Measurements from ENCODE around the gene UQCRQ.
A peak's percentile ranks its signal among the peaks of the same experiment; 100 is the strongest.

UQCRQ gene

DNA sequence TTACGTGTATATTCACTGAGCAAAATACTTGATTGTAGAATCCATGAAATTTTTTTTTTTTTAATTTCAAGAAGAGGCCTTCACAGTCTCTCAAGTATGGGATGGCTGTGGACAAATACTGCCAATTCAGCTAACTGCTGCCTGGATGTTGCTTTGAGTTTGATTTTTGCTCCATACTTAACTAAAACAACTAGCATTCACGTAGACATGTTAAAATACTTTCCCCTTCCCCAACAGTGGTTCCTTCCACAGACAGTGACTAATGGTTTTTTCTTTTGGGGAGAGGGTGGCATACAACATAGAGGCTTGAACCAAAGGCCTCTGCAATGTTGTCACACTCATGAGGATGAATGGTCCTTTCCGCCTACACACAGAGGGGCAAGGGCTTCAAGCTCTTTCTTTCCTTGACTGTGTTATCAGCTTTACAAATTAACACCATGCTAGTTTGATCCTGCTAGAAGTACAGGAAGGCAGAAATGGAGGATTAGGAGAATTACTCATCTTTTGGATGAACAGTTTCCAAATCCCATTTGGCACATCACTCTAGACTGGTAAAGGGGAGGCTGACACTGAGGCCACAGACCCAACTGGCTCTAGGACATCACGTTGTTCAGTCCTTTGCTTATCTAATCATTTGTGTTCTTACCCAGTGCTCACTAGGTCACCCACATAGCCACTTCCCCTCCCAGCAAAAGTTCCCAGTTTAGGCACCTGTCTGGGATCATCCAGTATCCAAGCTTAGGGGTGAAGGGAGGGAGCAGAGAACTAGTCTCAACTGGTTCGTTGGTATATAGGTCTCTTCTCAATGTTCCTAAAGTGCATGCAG lies 5.2 kb downstream of the UQCRQ start:
- DNase-seq: no peak

DNA sequence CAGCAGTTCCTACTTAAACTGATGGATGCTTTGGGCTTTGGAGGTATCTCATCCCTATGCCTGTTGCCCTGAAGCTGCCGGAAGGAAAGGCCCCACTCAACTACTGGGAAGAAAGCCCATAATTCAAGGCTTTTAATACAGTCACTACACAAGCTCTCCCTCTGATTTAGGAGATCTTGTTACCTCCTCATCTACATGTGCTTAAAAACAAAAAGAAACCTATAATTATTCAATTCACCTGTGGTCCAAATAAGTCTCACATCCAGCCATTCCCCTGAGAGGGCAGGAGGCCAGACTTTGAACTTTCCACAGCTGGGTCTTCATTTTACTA lies 6.3 kb downstream of the UQCRQ start:
- no peak for DNase-seq

DNA sequence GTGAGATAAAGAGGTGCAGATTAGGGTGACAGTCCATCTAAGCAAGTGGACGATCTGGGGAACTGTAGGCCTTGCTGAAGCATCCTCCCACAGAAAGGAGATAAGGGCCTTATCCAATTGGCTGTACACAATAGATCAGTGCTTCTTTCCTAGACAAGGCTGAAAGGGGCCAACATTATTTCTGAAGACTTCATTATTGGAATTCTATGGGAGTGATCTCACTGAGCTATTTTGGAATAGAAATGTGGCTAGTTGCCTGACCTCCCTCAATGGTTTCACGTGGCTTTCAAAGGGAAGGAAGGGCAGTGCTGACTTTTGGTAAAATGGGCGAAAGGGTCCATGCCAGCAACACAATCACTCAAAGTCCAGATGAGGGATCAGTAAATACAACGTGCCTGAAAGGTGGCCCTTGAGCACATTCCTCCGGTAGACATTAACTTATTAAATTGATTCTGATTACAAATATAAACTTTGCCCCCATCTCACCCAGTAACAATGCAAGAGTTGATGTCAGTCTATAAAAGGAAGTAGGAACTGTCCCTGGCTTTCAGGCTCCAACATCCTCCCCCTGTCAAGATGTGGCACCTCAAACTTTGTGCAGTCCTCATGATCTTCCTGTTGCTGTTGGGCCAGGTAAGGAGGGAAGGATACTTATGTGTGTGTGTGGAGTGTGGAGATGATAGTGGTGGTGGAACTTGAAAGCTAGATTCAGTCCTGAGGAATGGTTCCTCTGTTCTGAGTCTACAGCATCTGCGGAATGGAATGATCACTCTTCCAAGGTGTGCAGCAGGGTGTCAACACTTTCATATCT lies 6.9 kb downstream of the UQCRQ start, which contains the start of gene LEAP2:
Gene LEAP2 (plus strand): TSS at position 550 of the 811 bp plus-strand sequence. CDS start 27 bp downstream, at position 577.
- no peak for DNase-seq

DNA sequence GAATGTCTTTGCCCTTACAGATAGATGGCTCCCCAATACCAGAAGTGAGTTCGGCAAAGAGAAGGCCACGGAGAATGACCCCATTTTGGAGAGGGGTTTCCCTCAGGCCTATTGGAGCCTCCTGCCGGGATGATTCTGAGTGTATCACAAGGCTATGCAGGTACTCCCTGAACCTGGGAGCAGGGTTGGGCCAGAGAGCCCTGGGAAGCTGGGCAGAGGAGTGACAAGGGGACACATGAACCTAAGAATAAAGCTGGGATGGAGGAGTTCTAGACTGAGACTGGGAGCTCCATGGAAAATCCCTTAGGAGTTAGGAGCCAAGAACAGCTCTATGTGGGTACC lies 7.5 kb downstream of the UQCRQ start:
- no peak for DNase-seq

DNA sequence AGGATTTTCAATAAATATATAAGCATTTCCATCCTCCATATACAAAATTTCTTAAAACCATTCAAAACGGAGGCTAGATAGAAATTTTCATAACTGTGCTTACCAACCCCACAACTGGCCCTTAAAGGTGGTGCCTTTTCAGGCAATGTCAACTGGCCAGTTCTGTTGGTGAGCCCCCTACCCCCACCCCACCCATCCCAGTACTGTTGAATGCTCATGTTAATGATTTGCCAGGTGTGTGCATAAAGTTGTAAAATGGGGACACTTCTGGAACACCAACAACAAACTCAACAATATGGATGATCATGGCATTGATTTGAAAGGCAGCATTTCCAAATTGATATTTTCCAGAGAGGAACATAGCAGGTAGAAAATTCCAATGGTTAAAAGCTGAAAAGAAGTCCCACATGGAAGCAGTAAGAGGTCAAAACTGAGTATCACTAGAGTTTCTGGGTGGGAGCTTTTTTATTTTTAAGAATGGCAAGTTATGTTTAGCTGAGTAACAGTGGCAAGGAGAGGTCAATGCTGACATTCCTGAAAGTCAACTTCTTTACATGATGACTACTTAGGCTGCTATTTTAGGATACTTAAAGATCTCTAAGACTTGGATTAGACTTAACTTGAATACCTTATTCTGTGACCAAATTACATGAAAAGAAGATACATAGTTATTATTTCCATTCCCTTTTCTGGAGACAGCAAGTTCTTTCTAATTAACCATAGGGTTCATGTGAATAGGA lies 9.7 kb downstream of the UQCRQ start:
- DNase-seq: no peak

DNA sequence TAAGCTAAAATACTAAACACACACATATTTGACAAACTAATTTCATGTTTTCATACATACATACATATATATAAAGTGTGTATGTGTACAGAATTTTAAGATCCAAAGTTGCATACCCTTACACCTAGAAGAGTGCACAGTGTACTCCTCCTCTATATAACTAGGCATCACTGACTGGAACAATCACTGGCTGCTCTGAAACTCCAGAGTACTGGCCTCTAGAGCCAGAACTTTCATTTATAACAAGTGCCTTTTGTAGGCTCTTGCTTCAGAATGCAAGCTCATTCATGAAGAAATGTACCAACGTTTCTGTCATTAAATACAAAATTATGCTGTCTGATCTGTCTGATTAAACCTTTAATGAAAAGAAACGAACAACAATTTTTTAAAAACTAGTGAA lies 11.0 kb downstream of the UQCRQ start:
- no peak for DNase-seq

DNA sequence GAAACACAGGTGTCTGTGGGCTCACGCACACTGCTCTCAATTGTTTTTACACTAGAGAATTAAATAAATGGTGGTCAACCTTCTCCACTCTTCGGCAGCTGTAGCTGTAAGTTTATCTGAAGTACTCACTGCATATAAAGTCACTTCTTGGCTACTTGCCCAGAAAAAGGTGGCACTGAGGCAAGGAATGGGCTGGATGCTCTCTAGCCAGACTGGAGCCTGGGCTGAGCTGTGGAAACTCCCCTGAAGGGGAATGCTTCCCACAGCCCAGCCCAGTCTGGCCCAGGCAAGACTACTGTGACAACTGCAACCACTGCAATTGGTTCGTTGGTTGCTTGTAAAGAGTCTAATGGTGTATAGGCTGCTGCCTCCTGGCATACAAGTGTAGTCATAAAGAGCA lies 11.5 kb downstream of the UQCRQ start:
- peak; percentile 10 to 27 for DNase-seq

DNA sequence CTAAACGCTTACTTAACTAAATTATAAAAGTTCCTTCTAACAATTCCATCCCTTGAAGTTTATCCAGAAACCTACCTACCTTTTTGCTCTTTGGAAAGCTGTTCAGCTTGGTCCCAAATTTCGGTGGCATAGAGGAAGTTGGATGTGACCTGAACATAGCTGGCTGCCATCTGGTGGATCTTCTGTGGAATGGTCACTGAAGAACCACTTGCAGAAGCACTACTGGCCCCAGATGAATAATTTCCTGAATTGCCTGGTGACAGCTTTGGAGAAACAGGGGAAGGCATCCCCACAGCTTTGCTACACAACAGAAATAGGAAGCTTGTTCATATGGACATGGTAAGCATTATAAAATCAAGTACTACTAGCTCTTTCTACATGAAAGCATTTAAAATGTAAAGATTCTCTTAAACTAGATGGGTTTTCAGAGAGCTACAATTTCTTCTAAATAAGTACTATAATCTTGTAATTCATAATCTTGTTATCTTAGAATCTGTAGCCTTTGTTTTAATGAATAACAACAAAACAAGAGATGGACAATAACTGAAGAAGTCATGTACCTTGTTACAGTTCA lies 16.9 kb downstream of the UQCRQ start:
- DNase-seq: no peak

DNA sequence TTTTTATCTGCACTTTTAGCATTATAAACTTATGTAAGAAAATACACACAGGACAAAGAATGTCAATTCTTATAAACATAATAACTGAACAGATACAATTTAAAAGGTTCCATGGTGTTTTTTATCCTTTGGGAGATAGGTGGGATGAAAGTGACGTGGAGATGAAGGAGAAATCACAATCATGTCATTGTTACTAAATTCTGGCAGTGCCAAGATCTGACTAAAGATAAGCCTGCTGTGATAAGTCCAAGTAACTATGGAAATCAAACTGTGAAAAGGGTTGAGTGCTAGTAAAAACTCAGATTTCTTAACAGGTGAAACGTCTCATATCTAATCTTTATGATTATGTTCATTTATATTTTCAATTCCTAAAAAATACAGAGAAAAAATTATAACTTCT lies 18.1 kb downstream of the UQCRQ start:
- DNase-seq: no peak

DNA sequence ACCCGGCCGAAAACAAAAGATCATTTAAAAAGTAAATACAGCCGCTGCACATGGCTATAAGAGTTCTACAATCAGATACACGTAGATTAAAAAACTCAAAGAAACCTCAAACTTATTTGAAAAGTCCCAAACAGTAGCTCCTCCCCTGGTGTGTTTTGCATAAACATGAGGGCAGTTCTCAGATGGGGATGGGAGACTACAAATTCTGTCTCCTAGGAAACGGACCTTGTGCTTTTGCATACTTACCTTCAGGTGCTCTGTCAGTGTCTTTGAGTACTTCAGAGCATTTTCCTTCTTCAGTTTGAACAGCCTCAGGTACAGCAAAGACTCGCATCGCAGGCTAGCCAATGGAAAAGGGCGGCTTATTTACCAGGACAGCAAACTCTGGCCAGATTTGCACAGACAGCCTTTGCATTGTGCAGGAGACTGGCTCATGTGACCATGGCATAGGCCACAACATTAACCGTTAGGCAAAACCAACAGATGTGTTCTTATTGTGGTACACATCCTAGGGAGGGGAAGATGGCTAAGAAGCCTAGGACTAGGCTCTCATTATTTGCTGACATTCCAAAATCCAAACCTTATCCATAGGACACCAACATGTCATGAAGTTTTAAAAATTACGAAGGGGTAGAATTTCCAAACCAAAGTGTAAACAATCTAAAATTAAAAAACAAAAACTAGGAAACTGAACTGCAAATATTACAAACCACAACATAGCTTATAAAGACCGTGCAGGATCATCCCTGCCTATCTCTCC lies 19.8 kb downstream of the UQCRQ start:
- DNase-seq: no peak

DNA sequence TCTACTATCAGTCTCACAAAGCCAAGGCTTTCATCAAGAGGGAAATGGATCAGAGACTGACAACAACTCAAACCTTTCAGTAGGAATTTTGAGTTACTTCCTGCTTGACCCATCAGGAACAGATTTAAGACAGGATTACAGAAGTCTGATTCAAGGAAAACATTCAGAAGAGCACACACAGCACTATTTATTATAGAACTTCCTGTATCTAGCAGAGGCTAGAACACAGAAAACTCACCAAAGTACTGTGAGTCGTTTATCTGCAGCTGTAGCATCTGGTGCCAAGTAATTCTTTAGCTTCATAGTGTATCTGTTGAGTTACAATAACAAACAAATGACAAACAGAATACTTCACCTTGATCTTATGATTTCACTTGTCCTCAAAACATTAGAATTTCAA lies 20.8 kb downstream of the UQCRQ start:
- no peak for DNase-seq

DNA sequence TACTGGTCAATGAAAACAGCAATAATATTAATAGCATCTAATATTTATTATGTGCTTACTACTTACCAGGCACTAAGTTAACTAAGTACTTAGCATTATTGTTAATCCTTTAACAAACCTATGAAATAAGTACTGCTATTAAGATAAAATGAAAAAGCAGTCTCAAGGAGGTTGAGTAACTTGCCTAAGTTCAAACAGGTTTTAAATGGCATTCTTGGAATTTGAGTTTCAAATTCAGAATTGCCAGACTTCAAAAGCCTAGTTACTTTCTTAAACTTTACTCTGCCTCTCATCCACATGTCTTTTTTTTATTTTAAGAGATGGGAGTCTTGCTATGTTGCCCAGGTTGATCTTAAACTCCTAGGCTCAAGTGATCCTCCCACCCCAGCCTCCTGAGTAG lies 23.1 kb downstream of the UQCRQ start:
- DNase-seq: no peak

DNA sequence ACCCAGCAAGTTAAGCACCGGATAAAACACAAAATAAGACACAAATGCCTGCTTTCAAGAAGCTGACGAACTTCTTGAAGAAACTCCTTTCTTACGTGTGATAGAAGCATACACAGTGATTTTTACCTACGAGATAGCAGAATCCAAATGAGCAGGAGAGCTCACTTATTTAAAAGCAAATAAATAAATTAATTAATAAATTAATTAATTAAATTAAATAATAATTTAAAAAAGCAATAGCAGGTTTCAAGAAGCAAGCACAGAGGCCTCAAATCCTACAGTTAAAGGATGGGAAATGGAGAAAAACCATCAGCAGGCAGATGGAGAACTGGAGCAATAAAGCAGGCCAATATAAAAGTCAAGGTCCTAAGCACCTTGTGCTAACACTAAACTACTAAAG lies 24.4 kb downstream of the UQCRQ start:
- DNase-seq: no peak

DNA sequence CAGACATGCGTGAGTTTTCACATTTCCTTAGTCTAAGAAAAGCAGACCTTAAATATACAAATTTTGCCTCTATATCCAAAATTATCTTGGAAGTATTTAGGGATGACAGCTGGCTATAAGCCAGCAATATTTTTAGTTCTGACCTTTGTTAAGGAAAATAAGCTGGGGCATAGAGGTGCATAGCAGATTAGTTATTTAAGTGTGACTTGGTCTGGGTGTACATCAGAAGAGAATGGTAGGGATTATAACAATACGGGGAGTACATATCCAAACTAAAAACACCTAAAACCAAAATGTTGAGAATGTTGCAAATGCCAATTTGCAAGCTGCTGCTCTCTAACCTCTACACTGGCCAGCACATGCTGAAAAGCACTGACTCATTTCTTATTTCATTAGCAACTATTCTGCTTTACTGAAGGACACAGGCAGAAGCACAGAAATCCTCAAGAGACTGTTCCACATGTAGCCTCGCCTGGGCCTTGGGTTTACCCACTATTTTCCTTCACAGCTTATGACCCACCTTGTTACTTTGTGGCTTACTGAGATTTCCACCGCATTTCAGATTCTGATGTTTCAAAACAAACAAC lies 29.4 kb downstream of the UQCRQ start:
- DNase-seq: no peak

DNA sequence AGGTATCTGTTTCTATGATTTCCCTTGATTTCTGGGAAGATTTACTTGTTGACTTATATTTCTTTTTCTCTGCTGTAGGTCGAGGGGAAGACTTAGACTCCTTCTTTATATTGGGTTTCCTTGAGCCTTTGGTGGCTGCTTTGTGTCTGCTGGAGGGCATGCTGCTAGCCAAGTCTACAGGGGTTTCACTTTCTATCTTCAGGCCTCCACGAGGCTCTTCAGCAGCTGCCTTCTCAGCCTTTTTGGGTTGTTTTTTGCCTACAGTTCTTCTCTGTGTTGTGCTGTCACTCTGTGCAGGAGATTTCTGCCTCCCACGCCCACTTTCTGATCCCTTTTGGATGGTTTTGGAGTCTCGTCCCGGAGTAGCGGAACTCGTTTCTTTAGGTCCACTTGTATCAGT lies 30.2 kb downstream of the UQCRQ start:
- DNase-seq: no peak

DNA sequence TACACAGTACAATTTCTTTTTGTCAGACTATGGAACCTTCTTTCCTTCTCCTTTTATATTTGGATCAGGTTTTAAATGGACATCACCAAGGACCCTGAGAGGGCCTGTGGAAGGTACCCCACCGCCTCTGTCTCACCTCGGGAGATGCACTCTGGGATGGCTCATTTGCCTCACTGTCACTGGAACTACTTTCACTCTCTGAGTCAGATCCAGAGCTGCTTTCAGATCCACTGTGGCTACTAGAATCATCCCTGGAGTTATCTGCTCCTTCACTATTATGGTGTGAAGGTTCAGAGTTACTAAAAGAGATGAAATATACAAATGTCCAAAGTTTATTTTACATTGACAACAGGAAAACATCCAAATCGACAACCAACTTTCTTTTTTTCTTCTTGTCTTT lies 31.7 kb downstream of the UQCRQ start:
- no peak for DNase-seq

DNA sequence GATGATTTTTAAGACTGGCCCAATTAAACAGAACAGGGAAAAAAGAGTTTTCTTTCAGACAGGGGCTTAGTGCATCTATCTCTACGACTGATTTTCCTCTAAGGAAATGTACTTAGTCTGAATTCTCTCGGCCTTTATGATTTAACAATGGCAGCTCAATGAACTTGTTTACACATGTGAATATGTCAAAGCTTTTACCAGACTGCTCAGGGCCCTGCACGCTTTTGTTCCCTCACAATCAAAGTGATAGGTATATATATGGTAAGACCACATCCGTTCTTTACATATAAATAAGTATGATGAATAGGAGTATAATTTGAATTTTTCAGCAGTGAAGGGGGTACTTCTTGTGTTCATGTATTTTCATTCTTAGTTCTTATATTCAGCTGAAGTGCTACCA lies 34.6 kb downstream of the UQCRQ start:
- DNase-seq: no peak

DNA sequence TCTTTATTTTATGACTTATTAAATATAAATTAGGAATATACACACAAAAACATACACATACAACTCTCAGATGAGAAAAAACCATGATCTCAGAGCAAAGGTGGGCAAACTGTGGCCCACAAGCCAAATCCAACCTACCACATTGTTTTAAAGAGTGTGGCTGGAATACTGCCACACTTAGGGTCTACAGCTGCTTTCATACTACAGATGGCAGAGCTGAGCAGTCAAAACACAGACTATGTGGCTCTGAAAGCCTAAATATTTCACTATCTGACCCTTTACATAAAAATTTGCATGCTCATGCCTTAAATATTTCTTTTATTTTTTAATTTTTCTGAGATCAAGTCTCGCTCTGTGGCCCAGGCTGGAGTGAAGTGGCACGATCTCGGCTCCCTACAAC lies 35.3 kb downstream of the UQCRQ start:
- DNase-seq: no peak

DNA sequence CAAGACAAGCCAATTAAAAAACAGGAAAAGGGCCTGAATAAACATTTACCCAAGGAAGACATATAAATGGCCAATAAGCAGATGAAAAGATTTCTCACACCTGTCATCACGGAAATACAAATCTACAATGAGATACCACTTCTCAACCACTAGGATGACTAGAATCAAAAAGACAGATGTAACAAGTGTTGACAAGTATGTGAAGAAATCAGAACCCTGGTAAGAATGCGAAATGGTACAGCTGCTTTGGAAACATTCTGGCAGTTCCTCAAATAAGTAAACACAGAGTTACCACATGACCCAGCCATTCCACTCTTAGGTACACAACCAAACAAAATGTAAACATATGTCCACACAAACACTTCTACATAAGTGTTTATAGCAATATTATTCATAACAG lies 39.5 kb downstream of the UQCRQ start:
- no peak for DNase-seq

DNA sequence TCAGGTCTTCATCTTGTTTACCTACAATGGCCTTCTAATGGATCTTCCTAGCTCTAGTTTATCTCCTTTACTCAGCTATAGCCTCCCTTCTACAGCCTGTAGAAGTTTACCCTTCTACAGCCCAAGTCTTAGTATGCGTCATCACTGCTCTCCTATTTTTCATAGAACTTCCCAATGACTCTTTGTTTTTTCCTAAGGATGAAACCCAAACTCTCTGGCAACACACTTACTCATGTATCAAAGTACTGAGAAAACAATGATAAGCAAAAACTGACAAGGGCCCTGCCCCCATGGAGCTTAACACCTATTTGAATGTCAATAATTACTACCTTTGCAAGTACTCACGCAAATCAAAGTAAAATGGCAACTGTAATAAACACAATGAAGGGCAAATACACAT lies 40.7 kb downstream of the UQCRQ start:
- no peak for DNase-seq

DNA sequence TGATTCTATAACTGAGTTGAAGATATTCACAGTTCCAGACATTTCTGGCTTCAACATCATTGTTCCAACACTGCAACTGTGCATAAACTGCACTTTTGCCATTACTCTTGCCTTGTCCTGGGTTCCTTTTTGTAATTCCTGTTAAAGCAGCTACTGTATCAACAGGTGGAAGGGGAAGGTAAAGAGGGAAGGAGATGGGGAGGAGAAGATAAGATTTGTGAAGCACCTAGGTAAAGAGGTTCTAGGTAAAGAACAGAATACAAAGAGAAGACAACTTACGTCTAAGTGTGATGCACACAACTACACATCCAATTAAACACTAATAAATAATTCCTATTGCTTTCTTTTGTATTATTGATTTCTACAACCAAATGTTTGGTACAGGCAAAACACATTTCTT lies 43.3 kb downstream of the UQCRQ start:
- DNase-seq: no peak

DNA sequence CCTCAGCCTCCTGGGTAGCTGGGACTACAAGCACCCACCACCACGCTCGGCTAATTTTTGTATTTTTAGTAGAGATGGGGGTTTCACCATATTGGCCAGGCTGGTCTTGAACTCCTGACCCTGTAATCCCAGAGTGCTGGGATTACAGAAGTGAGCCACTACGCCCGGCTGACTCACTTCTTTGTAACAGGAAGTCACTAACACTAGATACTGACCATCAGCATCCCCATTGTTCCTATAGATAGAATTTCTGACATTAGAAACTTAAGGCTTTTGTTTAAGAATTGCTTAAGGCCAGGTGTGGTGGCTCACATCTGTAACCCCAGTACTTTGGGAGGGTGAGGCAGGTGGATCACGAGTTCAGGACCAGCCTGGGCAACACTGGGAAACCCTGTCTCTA lies 49.2 kb downstream of the UQCRQ start:
- DNase-seq: no peak
